ENCODE data around the gene CATSPERD. TPM values are rescaled to one million over a fixed set of nuclear protein-coding genes. Genes with fewer than 3 reads are reported as not detected.

The CATSPERD gene
- polyA plus RNA-seq, 3 donors, result not detected

DNA sequence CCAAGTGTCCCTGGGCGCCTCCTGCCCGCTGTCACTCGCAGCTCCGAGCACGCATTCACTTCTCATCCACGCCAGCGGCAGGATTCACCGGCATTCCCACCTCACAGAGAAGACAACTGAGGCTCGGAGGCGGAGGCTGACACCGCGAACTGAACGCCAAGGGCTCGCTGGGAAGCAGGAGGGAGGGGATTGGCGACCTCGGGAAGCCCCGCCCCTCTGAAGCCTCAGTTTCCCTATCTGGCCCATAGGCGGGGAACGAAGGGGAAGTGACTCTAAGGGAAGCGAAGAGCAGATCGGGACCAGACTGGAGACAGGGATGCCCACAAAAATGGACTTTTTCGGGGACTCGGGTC is 40.4 kb upstream of the CATSPERD start:
- Histone ChIP-seq H3K4me1 (ENCODE audit: control insufficient read depth in 1 of 2, insufficient read depth in 2 of 2, low read length in 2 of 2) (peaks cover 14 to 20% of the 10 kb centered on the region in 2 donors), H3K4me2 (replicated peaks; ENCODE audit: extremely low read depth, low read length, poor library complexity, severe bottlenecking) (peak overlapping the region; percentile 92), H3K9ac (ENCODE audit: insufficient read depth, low read length, poor library complexity, severe bottlenecking) (peak overlapping the region; percentile 91), H3K9me3 (replicated peaks in 1 of 2; ENCODE audit: control insufficient read depth in 1 of 2, insufficient read depth in 1 of 2, low read length in 2 of 2) (no peaks in the 10 kb centered on the region), H3K4me3 (replicated peaks in 1 of 3; ENCODE audit: low read depth in 2 of 3, low read length in 3 of 3) (peak overlapping the region; percentile 86 to 99 (median 95)), H3K27me3 (ENCODE audit: control insufficient read depth in 2 of 2, insufficient read depth in 2 of 2, low read length in 2 of 2) (no peaks in the 10 kb centered on the region), H4K20me1 (ENCODE audit: insufficient read depth, low read length) (no peaks in the 10 kb centered on the region), H3K27ac (ENCODE audit: low read depth in 1 of 2, low read length in 2 of 2) (peak overlapping the region; percentile 78 to 93), H3K36me3 (replicated peaks in 1 of 2; ENCODE audit: control insufficient read depth in 1 of 2, insufficient read depth in 2 of 2, low read length in 2 of 2) (no peaks in the 10 kb centered on the region), H3K79me2 (ENCODE audit: insufficient read depth, low read length) (peaks cover 8% of the 10 kb centered on the region), H2AFZ (ENCODE audit: insufficient read depth, low read depth, low read length, poor library complexity, severe bottlenecking) (peak overlapping the region; percentile 96)
- Mint-ChIP-seq H3K36me3 (no peaks in the 10 kb centered on the region), H3K4me3 (peak overlapping the region; percentile 97 to 99), H3K27ac (peak overlapping the region; percentile 94 to 99 (median 98)), H3K4me1 (peaks cover 21% of the 10 kb centered on the region), H3K9me3 (peaks cover 0 to 2% (median 0%) of the 10 kb centered on the region in 7 donors), H3K27me3 (ENCODE audit: low read depth in 3 of 3) (peaks cover 0 to 5% (median 5%) of the 10 kb centered on the region in 3 donors)
- under 1% methylated on average over 19 of the region's 23 CpGs for WGBS (ENCODE audit: insufficient coverage)
- TF ChIP-seq, protein P1, sequence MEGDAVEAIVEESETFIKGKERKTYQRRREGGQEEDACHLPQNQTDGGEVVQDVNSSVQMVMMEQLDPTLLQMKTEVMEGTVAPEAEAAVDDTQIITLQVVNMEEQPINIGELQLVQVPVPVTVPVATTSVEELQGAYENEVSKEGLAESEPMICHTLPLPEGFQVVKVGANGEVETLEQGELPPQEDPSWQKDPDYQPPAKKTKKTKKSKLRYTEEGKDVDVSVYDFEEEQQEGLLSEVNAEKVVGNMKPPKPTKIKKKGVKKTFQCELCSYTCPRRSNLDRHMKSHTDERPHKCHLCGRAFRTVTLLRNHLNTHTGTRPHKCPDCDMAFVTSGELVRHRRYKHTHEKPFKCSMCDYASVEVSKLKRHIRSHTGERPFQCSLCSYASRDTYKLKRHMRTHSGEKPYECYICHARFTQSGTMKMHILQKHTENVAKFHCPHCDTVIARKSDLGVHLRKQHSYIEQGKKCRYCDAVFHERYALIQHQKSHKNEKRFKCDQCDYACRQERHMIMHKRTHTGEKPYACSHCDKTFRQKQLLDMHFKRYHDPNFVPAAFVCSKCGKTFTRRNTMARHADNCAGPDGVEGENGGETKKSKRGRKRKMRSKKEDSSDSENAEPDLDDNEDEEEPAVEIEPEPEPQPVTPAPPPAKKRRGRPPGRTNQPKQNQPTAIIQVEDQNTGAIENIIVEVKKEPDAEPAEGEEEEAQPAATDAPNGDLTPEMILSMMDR (IDR thresholded peaks at IDR 0.05), result no peak
- intact Hi-C loops (cut with micrococcal nuclease), result loop anchor here (2.0 to 10.0 kb wide), 4 partner anchors 57 to 695 kb away; partner anchors contain the start of genes ALKBH7 (in 1 of the 2), DUS3L (in 1 of the 2), NDUFA11 (in 1 of the 2) and PSPN (in 1 of the 2)
- no peak for DNase-seq

DNA sequence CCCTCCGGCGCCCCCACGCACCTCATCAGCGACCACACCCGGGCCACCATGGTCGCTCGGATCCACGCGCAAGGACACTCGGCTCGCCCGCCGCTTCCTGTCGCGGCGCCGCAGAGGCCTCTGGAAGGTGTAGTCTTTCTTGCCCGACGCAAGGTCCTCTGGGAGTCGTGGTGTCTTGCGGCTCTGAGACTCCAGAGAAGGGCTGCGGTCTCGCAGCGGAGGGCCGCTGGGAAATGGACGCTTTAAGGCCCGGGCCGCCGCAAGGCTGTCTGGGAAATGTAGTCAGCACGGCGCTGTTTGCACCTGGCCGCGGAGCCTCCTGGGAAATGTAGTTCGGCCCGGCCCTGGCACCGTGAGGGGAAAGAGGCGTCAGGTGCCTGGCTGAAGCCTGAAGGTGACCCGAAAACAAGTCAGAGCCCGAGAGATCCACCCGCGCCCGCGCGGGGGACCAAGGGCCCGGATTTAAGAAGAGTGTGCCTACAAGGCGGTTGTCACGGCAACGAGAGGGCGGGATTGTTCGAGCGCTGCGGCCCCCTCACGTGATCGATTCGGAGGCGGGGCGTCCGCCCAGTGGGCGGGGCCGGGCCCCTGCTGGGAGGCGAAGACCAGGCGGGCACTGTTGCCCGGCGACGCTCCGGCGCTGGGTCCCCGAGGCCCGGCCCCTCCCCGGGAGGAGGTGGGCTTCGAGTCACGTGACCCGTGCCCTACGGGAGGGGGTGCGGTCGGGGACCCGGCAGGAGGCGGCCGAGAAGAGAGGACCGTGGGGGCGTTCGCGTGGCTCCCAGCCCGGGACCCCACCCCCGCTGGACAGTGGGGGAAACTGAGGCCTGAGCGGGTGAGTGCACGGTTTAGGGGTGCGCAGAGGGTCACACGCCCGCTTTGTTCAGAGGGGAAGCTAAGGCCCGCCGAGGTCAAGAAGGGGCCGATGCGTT is 39.7 kb upstream of the CATSPERD start, which contains the start of the genes HSD11B1L and MICOS13:
TSS of gene HSD11B1L (plus strand) at position 591 of the 932 bp plus-strand sequence. CDS start 3,806 bp downstream, outside the sequence.
TSS of gene MICOS13 (minus strand) at position 80 of the 932 bp plus-strand sequence. CDS start at position 50, 30 bp downstream.
- H3K27ac Mint-ChIP-seq, result peak within 1 kb of the TSS; percentile 94 to 99 (median 98)
- Histone ChIP-seq H2AFZ (ENCODE audit: insufficient read depth, low read depth, low read length, poor library complexity, severe bottlenecking) (peak within 1 kb of the TSS; percentile 96), H3K27me3 (ENCODE audit: control insufficient read depth in 2 of 2, insufficient read depth in 2 of 2, low read length in 2 of 2) (no peaks in the 10 kb centered on the region), H3K9ac (ENCODE audit: insufficient read depth, low read length, poor library complexity, severe bottlenecking) (peak within 1 kb of the TSS; percentile 91), H3K4me3 (replicated peaks in 1 of 3; ENCODE audit: low read depth in 2 of 3, low read length in 3 of 3) (peak within 1 kb of the TSS; percentile 86 to 99 (median 95)), H3K9me3 (replicated peaks in 1 of 2; ENCODE audit: control insufficient read depth in 1 of 2, insufficient read depth in 1 of 2, low read length in 2 of 2) (no peaks in the 10 kb centered on the region), H3K4me1 (ENCODE audit: control insufficient read depth in 1 of 2, insufficient read depth in 2 of 2, low read length in 2 of 2) (peaks cover 14 to 20% of the 10 kb centered on the region in 2 donors), H4K20me1 (ENCODE audit: insufficient read depth, low read length) (no peaks in the 10 kb centered on the region), H3K4me2 (replicated peaks; ENCODE audit: extremely low read depth, low read length, poor library complexity, severe bottlenecking) (peak within 1 kb of the TSS; percentile 92), H3K36me3 (replicated peaks in 1 of 2; ENCODE audit: control insufficient read depth in 1 of 2, insufficient read depth in 2 of 2, low read length in 2 of 2) (no peaks in the 10 kb centered on the region), H3K27ac (ENCODE audit: low read depth in 1 of 2, low read length in 2 of 2) (peak within 1 kb of the TSS; percentile 78 to 93), H3K79me2 (ENCODE audit: insufficient read depth, low read length) (peaks cover 8% of the 10 kb centered on the region)
- peaks cover 0 to 2% (median 0%) of the 10 kb centered on the region in 7 donors for H3K9me3 Mint-ChIP-seq
- peak within 1 kb of the TSS; percentile 97 to 99 for H3K4me3 Mint-ChIP-seq
- 0% methylated on average over 89 of the region's 94 CpGs for WGBS (ENCODE audit: insufficient coverage)
- peaks cover 21% of the 10 kb centered on the region for H3K4me1 Mint-ChIP-seq
- peak; percentile 97 to 99 (median 99) for DNase-seq
- TF ChIP-seq, protein P1 (IDR thresholded peaks at IDR 0.05), result no peak
- H3K27me3 Mint-ChIP-seq (ENCODE audit: low read depth in 3 of 3), result peaks cover 0 to 5% (median 5%) of the 10 kb centered on the region in 3 donors
- intact Hi-C loops (cut with micrococcal nuclease), result loop anchor here (2.0 to 10.0 kb wide), 4 partner anchors 58 to 694 kb away; partner anchors contain the start of genes ALKBH7 (in 1 of the 2), DUS3L (in 1 of the 2), NDUFA11 (in 1 of the 2) and PSPN (in 1 of the 2)
- H3K36me3 Mint-ChIP-seq, result no peaks in the 10 kb centered on the region
